PC-3 (cell line): ENCODE data around the gene NAA38. TPM values are rescaled to one million over a fixed set of nuclear protein-coding genes. Genes with fewer than 3 reads are reported as not detected.
A peak's percentile ranks its signal among the peaks of the same experiment; 100 is the strongest.

ENCODE experiments used
- ATAC-seq: fragments of 200-7000 bp; cut with Tn5 transposase; 2 replicates; pipeline ENCODE4 v1.9.1; 2020; ENCODE audit warnings: mild to moderate bottlenecking, moderate library complexity
- BruUV-seq: library from RNA; stranded (reverse); fragments of 400-500 nt; replicated peaks from 2 replicates; lab custom pipeline; 2021; lab: Mats Ljungman, UMichigan
- CTCF ChIA-PET: fragments of 300-600 bp; sonication (Branson Sonifier 250); formaldehyde crosslinking; loops from one replicate; lab custom pipeline; 2022; ENCODE audit warnings: antibody characterized with exemption; lab: Charles Lee
- POLR2A ChIA-PET: fragments of 300-600 bp; sonication (Branson Sonifier 250); formaldehyde crosslinking; loops from one replicate; lab custom pipeline; 2022; ENCODE audit warnings: antibody characterized with exemption; ENCODE audit not compliant: unreplicated experiment; lab: Charles Lee
- DNase-seq: peaks from one replicate; pipeline ENCODE4 v3.0.0-alpha.2; 2015
- H2AFZ ChIP-seq: fragments of 300-600 bp; sonication (generic); 2 replicates; pipeline ENCODE4 v1.6.0; 2016; ENCODE audit warnings: antibody characterized with exemption, low read length
- H3F3A ChIP-seq: fragments of 300-600 bp; sonication (generic); one replicate; pipeline ENCODE4 v1.6.0; 2017; ENCODE audit warnings: antibody characterized with exemption, low read length, control low read depth, mild to moderate bottlenecking; ENCODE audit not compliant: unreplicated experiment
- H3K27ac ChIP-seq: fragments of 300-600 bp; sonication (generic); 2 replicates; pipeline ENCODE4 v1.5.1; 2016; ENCODE audit warnings: mild to moderate bottlenecking, low read length
- H3K27me3 ChIP-seq: fragments of 300-600 bp; sonication (generic); 2 replicates; pipeline ENCODE4 v1.6.1; 2016; ENCODE audit warnings: low read length, mixed read lengths
- H3K36me3 ChIP-seq: fragments of 300-600 bp; sonication (generic); 2 replicates; pipeline ENCODE4 v1.6.1; 2016; ENCODE audit warnings: low read depth, mixed run types, low read length, mixed read lengths
- H3K4me1 ChIP-seq: fragments of 300-600 bp; sonication (generic); 2 replicates; pipeline ENCODE4 v1.5.1; 2016; ENCODE audit warnings: low read length; ENCODE audit not compliant: insufficient read depth
- H3K4me2 ChIP-seq: fragments of 300-600 bp; sonication (generic); 2 replicates; pipeline ENCODE4 v1.6.0; 2016; ENCODE audit warnings: low read length
- H3K4me3 ChIP-seq: fragments of 300-600 bp; sonication (generic); 2 replicates; pipeline ENCODE4 v1.5.1; 2016; ENCODE audit warnings: mild to moderate bottlenecking, low read length, mixed read lengths
- H3K79me2 ChIP-seq: fragments of 300-600 bp; sonication (generic); 2 replicates; pipeline ENCODE4 v1.6.1; 2017; ENCODE audit warnings: low read length, mixed read lengths
- H3K9ac ChIP-seq: fragments of 300-600 bp; sonication (generic); 2 replicates; pipeline ENCODE4 v1.6.0; 2016; ENCODE audit warnings: mild to moderate bottlenecking, low read length
- H3K9me2 ChIP-seq: fragments of 300-600 bp; sonication (generic); replicated peaks from 2 replicates; pipeline ENCODE4 v1.6.1; 2016; ENCODE audit warnings: mixed run types, low read length, mixed read lengths
- H3K9me3 ChIP-seq: fragments of 300-600 bp; sonication (generic); 2 replicates; pipeline ENCODE4 v1.6.1; 2016; ENCODE audit warnings: low read length, mixed read lengths
- H4K20me1 ChIP-seq: fragments of 300-600 bp; sonication (generic); 2 replicates; pipeline ENCODE4 v1.6.1; 2016; ENCODE audit warnings: low read length, mixed read lengths
- EZH2 ChIP-seq: fragments of 300-600 bp; sonication (generic); IDR thresholded peaks from one replicate; pipeline ENCODE4 v1.6.1; 2017; ENCODE audit warnings: antibody characterized with exemption, mild to moderate bottlenecking, low read length; ENCODE audit not compliant: unreplicated experiment
- EZH2phosphoT487 ChIP-seq: fragments of 300-600 bp; sonication (generic); IDR thresholded peaks from 2 replicates; pipeline ENCODE4 v1.6.1; 2018; ENCODE audit warnings: mild to moderate bottlenecking, antibody characterized with exemption, low read length, borderline replicate concordance
- intact Hi-C: fragments of 100-400 bp; cut with micrococcal nuclease; formaldehyde crosslinking; loops from 2 replicates; pipeline ENCODE4 v1.9.0; 2023
- total RNA-seq: library from RNA; depleted of rRNA; stranded (reverse); fragments of >200 nt; gene quantifications from 2 replicates; pipeline ENCODE4 v1.2.3, GENCODE V29; 2014
- TF ChIP-seq, protein P1 (sequence below): fragments of 300-600 bp; sonication (generic); conservative IDR thresholded peaks from 2 replicates; pipeline ENCODE4 v1.5.1; 2017; ENCODE audit warnings: antibody characterized with exemption, low read depth, mild to moderate bottlenecking, low read length

NAA38 gene
- total RNA-seq, 1 experiment from 2014 or later = 403 TPM

DNA sequence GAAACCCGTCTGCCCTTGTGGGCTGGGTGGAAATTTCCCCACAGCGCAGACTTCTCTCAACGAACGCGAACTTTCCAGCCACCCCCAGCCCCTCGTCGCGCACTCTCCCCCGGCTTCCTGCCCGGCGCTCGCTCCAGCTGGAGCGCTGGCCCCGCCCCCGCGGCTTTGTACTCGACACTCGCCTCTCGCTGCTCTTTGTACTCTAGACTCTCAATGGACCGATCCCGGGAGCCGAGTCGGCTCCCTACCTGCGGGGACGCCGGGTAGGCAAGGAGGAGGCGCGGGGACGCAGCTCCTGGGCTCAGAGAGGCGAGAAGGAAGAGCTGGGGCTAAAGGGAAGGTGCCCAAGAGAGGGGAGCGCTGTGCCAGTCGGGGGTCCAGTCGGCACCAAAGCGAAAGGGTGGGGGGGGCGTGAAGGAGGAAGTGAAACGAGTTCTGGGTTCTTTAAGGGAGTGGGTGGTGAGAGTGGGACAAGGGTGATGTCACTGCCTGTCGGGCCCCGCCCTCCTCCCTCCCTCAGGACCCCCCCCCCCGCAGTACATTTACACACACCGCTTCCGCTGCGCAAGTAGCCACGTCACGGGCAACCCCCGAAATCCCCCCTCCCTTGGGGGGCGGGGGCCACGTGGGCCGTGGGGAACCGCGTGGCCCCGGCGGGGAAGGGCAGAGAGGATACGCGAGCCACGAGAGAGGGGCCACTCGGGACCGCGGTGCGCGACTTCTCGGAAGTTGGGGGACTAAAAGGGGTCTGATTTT, 13.6 kb downstream of the NAA38 start:
- no peaks in the 10 kb centered on the region; the same call in 1 of the 2 replicates for H3K36me3 ChIP-seq
- no peak overlapping the region for H2AFZ ChIP-seq
- H3F3A ChIP-seq = no peaks in the 10 kb centered on the region
- peak overlapping the region; percentile 98 for H3K27ac ChIP-seq
- TF ChIP-seq EZH2phosphoT487 = no peak
- no peaks in the 10 kb centered on the region for H3K27me3 ChIP-seq
- H3K4me3 ChIP-seq = peak overlapping the region; percentile 84
- H4K20me1 ChIP-seq = no peaks in the 10 kb centered on the region
- ATAC-seq (peak; percentile 21), DNase-seq (peak; percentile 72)
- POLR2A ChIA-PET = no interaction called here
- H3K4me2 ChIP-seq = peak overlapping the region; percentile 88
- H3K9me3 ChIP-seq = no peaks in the 10 kb centered on the region
- H3K4me1 ChIP-seq = peaks cover 26% of the 10 kb centered on the region
- H3K9me2 ChIP-seq = no peaks in the 10 kb centered on the region
- H3K79me2 ChIP-seq = peaks cover 40% of the 10 kb centered on the region
- intact Hi-C loops = loop anchor here (2.0 to 5.0 kb wide), 2 partner anchors 13 to 101 kb away; partner anchors contain the start of gene NAA38
- peak overlapping the region; percentile 100 for H3K9ac ChIP-seq
- CTCF ChIA-PET = interaction anchor here (0.6 kb wide), 1 partner anchor 62 kb away, joined by 3 read pairs; no protein-coding TSS in a partner anchor
- BruUV-seq = TSS peak; percentile 68

DNA sequence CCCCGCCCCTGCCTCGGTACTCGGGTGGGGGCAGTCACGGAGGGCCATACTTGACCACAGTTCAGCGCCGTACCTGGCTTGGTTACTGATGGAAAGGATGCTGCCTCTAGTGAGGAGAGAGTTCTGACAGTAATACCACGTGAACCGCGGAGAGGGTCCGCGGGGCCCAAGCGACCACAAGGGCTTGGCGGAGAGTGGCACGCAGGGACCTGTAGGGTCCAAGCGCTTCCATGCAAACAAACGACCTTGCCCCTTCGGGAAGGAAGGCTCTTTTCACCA, 14.2 kb downstream of the NAA38 start:
- Histone ChIP-seq H3K9me3 (no peaks in the 10 kb centered on the region), H4K20me1 (no peaks in the 10 kb centered on the region), H3K27ac (peak overlapping the region; percentile 98), H3K4me1 (peaks cover 29% of the 10 kb centered on the region), H3F3A (no peaks in the 10 kb centered on the region), H3K9ac (peak overlapping the region; percentile 100), H3K9me2 (no peaks in the 10 kb centered on the region), H3K4me3 (peak overlapping the region; percentile 84), H3K79me2 (peaks cover 43% of the 10 kb centered on the region), H3K4me2 (peak overlapping the region; percentile 88), H3K27me3 (no peaks in the 10 kb centered on the region), H3K36me3 (no peaks in the 10 kb centered on the region; the same call in 1 of the 2 replicates), H2AFZ (no peak overlapping the region)
- ATAC-seq (no peak), DNase-seq (no peak)
- BruUV-seq = TSS peak; percentile 85
- CTCF ChIA-PET = interaction anchor here (0.6 kb wide), 1 partner anchor 61 kb away, joined by 3 read pairs; no protein-coding TSS in a partner anchor
- intact Hi-C loops = loop anchor here (2.0 to 5.0 kb wide), 2 partner anchors 14 to 101 kb away; partner anchors contain the start of gene NAA38
- no peak for TF ChIP-seq EZH2
- no peak for TF ChIP-seq EZH2phosphoT487
- TF ChIP-seq, protein P1, sequence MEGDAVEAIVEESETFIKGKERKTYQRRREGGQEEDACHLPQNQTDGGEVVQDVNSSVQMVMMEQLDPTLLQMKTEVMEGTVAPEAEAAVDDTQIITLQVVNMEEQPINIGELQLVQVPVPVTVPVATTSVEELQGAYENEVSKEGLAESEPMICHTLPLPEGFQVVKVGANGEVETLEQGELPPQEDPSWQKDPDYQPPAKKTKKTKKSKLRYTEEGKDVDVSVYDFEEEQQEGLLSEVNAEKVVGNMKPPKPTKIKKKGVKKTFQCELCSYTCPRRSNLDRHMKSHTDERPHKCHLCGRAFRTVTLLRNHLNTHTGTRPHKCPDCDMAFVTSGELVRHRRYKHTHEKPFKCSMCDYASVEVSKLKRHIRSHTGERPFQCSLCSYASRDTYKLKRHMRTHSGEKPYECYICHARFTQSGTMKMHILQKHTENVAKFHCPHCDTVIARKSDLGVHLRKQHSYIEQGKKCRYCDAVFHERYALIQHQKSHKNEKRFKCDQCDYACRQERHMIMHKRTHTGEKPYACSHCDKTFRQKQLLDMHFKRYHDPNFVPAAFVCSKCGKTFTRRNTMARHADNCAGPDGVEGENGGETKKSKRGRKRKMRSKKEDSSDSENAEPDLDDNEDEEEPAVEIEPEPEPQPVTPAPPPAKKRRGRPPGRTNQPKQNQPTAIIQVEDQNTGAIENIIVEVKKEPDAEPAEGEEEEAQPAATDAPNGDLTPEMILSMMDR = no peak
- POLR2A ChIA-PET = no interaction called here

DNA sequence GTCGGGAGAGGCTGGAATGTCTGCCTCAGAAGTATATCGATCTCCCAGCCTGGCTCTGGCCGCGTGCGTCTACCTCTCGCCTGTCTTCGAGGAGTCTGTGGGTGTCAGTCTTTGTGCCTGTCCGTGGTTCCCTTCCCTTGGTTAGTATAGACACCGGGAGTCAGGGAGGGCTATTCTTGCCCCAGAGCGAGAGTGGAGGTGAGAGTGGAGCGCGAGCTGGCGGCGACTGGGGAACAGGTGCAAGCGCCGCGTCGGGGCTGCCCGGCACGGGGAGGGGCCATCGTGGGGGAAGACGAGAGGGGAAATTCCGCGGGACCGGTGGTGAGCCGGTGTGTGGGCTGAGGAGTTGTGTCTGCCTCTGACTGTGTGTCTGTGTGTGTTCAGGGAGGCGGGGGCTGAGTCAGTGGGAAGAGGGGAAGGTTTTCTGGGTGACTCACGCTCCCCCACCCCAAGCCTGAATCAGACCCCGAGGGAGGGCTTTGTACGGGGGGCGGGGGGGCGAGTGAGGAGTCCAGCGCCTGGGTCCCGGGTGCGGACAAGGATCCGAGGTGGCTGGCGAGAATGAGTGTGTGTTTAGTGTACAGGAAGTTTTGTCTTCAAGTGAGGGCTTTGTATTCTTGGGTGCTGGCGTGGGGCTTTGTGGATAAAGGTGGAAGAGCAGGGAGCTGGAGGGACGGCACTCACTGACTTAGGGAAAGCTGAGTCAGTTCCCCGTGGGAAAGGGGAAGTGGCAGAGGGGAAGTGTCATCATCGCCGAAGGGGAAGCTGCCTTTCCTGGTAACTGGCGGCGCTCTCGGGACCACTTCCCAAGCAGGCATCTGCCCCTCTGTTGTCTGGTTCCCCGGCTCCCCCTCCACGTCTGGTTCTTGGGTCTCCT, 14.7 kb downstream of the NAA38 start:
- intact Hi-C loops = loop anchor here (2.0 to 5.0 kb wide), 2 partner anchors 14 to 100 kb away; partner anchors contain the start of gene NAA38
- Histone ChIP-seq H3K27me3 (no peaks in the 10 kb centered on the region), H3K27ac (peak overlapping the region; percentile 98), H3K9me3 (no peaks in the 10 kb centered on the region), H2AFZ (no peak overlapping the region), H3F3A (no peaks in the 10 kb centered on the region), H3K9me2 (no peaks in the 10 kb centered on the region), H4K20me1 (no peaks in the 10 kb centered on the region), H3K4me2 (peak overlapping the region; percentile 88), H3K4me1 (peaks cover 31% of the 10 kb centered on the region), H3K4me3 (peak overlapping the region; percentile 84), H3K79me2 (peaks cover 43% of the 10 kb centered on the region), H3K9ac (peak overlapping the region; percentile 100), H3K36me3 (no peaks in the 10 kb centered on the region; the same call in 1 of the 2 replicates)
- ATAC-seq = peak; percentile 31
- CTCF ChIA-PET = interaction anchor here (0.6 kb wide), 1 partner anchor 61 kb away, joined by 3 read pairs; no protein-coding TSS in a partner anchor
- POLR2A ChIA-PET = no interaction called here
- TF ChIP-seq, protein P1 = no peak
- TF ChIP-seq EZH2phosphoT487 (no peak), EZH2 (no peak)
- BruUV-seq = no TSS peak
- peak; percentile 83 for DNase-seq
